ENCODE data around the gene RHBG.
"Not testable (repeated sequence)": the region's sequence is repeated elsewhere in the genome, so short reads cannot be mapped to it uniquely, and the experiment has no call there.

The RHBG gene, protein sequence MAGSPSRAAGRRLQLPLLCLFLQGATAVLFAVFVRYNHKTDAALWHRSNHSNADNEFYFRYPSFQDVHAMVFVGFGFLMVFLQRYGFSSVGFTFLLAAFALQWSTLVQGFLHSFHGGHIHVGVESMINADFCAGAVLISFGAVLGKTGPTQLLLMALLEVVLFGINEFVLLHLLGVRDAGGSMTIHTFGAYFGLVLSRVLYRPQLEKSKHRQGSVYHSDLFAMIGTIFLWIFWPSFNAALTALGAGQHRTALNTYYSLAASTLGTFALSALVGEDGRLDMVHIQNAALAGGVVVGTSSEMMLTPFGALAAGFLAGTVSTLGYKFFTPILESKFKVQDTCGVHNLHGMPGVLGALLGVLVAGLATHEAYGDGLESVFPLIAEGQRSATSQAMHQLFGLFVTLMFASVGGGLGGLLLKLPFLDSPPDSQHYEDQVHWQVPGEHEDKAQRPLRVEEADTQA

DNA sequence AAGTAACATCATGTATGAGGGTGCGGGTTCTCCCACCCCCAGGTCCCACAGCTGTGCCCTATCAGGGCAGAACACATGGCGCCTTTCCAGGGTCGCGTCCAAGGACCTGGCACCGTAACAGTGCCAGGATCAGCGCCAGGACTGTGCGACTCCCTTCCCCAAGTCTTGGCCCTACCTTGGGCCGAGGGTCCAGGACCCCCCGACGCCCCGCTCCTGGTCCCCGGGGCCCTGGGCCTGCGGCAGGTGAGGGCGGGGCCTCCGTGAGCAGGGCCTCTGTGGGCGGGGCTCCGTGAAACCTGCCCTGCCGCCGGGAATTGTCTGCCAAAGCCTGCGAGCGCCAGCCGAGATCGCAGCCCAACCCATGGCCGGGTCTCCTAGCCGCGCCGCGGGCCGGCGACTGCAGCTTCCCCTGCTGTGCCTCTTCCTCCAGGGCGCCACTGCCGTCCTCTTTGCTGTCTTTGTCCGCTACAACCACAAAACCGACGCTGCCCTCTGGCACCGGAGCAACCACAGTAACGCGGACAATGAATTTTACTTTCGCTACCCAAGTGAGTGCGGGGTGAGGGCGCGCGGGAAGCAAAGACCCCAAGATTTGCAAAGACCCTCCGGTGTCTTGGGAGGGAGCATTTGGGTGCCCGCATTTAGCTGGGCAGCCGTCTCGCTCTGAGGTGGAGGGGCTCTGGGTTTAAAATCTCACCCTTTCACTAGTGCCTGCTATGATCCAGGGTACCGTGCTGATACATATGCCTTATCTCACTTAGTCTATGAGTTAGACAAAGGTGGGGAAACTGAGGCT is at the start of gene RHBG:
TSS of gene RHBG (plus strand) at position 323 of the 796 bp plus-strand sequence. CDS start at position 362, 39 bp downstream.
- DNase-seq = no peak

DNA sequence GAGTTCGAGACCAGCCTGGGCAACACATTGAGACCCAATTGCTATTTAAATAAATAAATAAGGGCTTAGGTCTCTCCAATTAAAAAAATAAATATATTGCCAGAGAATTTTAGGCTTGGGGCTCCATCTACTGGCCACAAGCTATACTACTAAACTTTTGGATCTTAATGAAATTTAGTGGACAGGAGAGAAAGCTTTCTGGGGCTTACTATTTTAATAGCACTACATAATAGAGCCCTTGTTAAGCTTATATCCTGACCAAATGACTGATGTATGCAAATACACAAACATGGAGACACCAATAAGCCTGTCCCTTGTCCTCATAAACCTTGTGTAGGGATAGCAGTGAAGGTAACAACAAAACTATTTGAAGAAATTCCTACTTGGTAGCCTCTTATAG is 49.3 kb upstream of the RHBG start:
- DNase-seq = no peak

DNA sequence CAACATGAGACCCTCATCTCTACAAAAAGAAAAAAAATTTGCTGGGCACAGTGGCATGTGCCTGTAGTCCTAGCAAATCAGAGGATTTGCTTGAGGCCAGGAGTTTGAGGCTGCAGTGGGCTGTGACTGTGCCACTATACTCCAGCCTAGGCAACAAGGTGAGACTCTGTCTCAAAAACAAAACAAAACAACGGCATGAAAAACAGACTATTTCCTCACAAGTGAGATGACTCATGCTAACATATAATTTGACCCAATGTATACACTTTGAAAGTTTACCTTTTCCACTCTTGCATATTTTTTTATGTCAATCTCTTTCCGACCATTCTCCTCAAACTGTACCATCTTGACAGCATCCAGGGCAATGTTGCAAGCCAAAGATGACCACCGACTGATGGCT is 48.5 kb upstream of the RHBG start:
- no peak for DNase-seq

DNA sequence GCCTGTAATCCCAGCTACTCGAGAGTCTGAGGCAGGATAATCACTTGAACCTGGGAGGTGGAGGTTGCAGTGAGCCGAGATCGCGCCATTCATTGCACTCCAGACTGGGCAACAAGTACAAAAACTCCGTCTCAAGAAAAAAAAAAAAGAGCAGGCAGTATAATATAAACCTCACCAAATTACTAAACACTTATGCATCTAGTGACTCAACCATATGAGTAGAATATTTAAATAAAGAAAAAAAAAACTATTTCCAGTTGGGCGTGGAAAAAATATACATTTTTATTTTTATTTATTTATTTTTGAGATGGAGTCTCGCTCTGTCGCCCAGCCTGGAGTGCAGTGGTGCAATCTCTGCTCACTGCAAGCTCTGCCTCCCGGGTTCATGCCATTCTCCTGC is 45.8 kb upstream of the RHBG start:
- not testable (repeated sequence) for DNase-seq

DNA sequence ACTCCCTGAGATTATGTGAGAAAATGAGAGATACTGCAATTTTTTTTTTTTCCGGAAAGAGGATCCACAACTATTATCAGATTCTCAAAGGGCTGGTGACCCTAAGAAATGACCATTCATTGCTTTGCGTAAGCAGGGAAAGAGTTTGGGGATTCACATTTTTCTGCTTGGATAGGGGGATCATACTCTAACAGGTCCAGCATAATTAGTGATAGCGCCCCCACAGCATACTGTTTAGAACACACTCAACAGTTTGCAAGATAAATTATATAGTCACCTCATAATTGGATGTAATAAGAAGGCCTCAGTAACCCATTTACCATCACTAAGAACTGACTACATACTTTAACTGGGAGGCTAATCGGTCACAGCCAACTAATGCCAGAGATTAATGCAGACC is 32.8 kb upstream of the RHBG start:
- DNase-seq = no peak

DNA sequence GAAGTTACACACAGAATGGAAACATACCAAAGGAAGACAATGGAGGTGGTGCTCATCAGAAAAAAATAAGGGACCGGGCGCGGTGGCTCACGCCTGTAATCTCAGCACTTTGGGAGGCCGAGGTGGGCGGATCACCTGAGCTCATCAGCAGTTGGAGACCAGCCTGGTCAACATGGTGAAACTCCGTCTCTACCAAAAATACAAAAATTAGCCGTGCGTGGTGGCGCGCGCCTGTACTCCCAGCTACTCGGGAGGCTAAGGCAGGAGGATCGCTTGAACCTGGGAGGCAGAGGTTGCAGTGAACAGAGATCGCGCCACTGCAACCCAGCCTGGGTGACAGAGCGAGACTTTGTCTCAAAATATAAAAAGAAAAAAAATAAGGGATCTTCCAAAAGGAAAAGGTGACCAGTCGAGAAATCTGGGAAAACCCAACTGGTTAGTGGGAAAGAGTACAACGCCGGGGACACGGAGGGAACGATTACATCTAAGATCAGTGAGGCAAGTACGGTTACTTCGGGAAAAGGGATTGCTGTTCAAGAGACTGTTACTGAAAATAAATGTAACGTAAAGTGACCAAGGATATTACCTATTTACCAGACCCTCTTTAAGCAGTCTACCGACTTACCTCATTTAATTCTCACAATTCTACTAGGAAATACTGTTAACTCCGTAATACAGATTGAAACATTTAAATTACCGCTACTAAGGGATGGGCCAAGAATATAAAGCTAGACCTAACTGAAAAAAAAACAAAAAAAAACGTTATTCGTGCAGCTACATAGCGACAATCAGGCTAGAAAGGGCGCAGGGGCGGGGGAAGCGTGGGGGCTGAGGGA is 31.7 kb upstream of the RHBG start:
- DNase-seq = peak in 1 of 2 experiments; percentile 38

DNA sequence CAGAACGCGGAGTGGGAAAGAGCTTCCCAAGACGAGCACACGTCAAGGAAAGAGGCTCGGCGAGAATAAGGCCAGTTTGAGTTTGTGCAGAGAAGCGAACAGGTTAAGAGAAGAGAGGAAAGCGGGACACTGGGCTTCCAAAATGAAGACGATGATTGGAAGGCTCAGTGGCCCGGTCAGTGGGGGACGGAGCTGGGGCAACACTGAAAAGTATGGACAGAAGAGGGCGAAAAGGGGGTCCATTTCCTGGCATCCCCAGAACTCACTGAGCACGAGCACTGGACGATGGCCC is 31.2 kb upstream of the RHBG start:
- DNase-seq = no peak

DNA sequence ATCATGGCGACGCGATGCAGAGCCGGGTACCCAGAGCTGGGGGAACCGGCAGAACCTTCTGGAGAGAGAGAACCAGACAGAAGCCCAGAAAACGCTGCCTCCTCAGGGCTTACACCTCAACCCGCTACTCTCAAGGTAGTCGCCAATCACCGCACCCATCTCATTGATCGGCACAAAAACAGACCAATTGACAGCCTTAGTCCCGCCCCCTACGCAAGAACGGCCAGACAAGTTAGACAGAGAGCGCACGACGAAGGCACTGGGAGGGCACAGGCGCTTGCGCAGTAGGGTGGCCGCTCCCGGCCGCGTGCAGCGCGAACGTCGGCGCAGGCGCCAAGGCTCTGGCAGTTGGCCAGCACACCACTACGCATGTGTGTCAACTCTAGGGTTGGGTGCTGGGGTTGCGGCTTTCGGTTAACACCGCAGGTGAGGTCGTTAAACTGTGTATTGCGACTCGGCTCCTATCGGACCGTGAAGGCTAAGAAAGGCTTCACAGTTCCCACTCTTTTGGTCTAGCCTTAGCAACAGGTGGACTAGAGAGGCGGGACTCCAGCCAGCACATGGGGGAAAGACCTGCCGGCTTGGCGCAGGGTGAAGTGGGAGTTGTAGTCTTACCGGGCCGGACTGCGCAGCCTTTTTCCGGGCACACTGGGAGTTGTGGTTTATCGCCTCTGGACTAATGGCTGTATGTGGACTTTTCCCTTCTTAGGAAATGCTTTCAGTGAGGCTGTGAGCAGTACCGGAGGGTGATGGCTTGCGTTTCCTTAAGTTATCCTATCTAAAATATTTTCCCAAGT is 30.6 kb upstream of the RHBG start, which contains the start of the genes CCT3 and TSACC:
TSS of gene CCT3 (minus strand) at position 113 of the 797 bp plus-strand sequence. CDS start at position 5, 108 bp downstream.
TSS of gene TSACC (plus strand) at position 347 of the 797 bp plus-strand sequence. CDS start 1,232 bp downstream, outside the sequence.
- peak; percentile 99 to 100 for DNase-seq

DNA sequence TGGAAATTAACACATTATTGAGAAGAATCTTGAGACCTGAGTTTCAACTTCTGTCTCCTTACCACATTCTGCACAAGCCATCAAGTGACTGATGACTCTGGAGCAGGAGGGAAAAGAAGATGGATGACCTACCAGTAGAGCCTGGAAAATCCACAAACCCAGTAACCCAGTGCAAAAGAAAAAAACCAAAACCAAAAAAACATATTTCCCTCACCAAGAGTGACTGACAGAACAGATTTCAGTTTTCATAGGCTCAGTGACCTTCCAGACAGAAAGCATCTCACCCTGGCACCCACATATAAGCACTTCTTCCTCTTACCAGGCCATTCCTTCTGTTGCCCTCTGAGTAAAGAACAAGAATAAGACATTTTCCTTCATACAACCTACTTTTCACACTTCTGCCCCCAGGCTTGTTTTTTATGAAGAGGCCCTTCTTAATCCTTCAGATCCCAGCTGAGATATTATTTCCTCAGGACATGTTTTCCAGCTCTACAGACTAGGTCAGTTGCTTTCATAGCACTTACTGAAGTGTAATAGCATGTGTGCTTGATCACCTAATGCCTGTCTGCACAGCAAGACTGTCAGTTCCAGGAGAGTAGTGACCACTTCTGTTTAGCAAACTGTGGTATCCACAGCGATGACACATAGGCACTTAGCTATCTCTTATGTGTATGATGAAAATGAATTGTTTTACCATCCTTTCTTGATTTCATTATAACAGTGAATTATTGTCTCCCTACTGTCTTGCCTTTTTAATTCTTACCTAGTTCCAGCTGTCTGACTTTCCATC is 26.6 kb upstream of the RHBG start:
- DNase-seq = no peak

DNA sequence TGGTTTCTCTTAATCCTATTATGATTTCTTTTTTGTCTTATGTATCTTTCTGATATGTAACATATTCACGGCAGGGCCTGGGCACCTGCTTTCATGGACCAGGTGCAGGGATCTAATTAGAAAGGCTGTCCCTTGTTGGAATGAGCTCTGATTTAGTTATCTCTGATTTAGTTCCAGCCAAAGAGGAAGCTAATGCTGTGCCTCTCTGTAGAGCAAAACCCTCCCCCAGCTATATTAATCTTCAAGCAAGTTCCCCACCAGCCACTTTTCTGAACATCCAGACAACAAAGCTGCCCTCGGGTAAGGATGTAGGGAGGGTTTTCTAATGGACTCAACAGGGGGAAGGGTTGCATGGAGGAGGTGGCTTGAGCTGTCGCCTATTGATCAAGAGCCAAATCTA is 24.6 kb upstream of the RHBG start:
- no peak for DNase-seq

DNA sequence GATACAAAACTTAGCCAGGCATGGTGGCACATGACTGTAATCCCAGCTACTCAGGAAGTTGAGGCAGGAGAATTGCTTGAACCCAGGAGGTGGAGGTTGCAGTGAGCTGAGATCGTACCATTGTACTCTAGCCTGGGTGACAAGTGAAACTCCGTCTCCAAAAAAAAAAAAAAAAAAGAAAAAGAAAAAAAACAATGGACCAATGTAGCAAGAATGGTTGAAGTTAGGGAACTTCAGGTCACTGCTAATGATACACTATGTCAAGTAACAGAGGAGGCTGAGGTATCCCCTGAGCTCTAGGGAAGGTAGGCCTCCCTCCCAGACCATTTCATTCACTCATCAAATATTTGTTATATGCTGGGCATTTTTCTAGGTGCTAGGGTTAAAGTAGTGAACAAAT is 23.0 kb upstream of the RHBG start:
- not testable (repeated sequence) for DNase-seq

DNA sequence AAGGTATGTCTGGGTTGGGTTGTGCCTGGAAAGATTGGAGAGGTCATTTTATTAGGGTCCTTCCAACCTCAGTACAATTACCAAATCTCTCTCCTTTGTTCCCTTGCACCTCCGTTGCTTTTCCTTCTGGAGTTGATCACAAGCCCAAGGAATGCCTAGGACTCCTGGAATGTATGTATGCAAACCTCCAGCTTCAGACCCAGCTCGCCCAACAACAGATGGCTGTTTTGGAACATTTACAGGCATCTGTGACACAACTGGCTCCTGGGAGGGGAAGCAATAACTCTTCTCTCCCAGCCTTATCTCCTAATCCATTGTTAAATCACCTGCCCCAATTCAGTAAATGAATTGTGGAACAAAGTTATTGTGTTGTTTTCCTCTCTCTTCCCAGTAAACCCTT is 22.4 kb upstream of the RHBG start:
- DNase-seq = no peak

DNA sequence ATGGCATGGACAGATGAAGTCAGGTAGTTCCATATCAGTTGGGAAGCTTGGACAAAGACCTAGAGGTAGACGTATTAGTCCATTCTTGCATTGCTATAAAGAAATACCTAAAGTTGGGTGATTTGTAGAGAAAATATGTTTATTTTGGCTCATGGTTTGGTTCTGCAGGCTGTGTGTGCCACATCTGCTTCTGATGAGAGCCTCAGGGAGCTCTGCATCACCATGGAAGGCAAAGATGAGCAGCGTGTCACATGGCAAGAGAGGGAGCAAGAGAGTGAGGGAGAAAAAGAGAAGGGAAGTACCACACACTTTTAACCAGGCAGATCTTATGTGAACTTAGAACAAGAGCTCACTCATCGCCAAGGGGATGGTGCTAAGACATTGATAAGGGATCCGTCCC is 21.7 kb upstream of the RHBG start:
- DNase-seq = no peak

DNA sequence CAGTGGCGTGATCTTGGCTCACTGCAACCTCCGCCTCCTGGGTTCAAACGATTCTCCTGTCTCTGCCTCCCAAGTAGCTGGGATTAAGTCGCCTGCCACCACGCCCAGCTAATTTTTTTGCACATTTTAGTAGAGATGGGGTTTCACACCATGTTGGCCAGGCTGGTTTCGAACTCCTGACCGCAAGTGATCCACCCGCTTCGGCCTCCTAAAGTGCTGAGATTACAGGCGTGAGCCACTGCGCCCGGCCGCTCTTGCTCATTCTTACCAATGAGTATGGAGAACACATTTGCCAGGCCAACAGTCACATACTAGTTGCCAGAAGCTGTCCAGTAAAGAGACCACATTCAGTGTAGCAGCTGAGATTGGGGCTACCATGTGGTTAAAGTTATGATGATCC is 16.5 kb upstream of the RHBG start:
- DNase-seq = not testable (repeated sequence)

DNA sequence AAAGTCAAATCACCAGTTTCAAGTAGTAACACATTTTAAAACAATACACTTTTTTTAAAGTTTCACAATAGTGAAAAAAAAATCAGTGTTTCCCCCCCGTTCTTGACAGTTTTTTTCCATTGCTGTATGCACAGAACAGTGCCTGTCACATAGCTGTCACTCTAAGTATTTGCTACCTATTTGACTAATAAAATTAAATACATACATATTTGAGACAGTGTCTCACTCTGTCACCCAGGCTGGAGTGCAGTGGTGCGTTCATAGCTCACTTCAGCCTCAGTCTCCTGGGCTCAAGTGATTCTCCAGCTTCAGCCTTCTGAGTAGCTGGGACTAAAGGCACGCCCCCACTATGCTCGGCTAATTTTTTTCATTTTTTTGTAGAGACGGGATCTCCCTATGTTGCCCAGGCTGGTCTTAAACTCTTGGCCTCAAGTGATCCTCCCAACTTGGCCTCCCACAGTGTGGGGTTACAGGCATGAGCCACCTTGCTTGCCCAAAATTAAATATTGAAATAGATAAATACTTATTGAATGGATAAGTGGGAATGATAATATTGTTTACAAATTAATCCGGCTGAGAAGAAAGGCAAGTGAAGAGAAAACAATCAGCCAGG is 12.6 kb upstream of the RHBG start:
- DNase-seq = peak in 1 of 2 experiments; percentile 32

DNA sequence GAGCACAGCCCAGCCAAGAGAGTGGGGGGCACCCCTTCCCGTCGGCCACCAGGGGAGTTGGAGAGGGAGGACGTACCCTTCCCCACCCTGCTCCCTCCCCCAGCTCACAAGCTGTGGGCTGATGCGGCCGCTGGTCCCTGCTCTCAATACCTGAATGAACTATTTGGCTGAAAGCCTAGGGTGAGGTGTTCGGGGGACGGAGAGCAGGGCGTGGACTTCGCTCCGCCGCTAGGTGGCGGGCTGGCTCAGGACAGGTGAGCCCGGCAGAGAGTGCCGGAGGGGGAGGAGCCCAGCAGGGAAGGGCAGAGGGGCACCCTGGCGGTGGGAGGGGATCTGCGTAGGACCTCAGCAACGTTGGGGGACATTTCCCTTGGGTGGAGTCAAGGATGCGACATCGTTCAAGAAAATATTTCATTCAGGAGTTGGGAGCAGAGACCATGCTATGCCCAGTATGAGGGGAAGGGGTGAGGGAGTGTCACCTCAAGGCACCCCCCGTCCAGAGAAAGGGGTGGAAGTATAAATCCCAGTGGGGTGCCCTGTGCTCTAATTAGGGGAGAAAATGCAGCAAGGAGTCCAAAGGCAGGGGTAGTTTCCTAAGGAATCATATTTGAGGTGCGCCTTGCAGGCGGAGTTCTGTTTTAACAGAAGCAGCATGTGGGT is 12.0 kb upstream of the RHBG start:
- DNase-seq = peak; percentile 75 to 79

DNA sequence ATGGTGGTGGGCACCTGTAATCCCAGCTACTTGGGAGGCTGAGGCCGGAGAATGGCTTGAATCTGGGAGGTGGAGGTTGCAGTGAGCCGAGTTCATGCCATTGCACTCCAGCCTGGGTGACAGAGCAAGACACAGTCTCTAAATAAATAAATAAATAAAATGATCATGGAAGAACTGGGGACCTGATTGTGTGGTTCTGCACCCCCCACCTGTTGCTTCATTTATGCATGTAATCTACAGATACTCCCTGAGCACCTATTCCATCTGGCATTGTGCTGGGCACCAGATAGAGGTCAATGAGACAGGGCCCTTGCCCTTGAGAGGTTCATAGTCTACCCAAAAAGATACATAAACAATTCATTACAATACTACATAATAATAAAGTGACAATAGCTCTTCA is 11.0 kb upstream of the RHBG start:
- DNase-seq = no peak

DNA sequence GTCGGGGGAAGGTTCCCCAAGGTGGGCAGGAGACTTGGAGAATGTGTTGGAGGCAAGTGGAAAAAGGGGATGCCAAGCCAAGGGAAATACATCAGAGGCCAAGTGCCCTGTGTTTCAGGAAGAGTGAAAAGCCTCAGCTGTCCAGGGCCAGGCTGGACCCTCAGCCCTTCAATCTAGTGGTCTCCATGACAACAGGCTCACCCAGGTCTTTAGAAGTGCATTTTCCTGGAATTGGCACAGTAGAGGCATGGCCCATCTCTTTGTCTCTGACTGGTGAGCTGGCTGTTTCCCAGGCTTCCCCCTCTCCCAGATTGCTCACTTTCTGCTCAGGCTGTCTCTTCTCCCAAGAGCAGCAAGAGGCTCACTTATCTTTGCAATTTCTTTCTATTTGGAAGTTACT is 10.4 kb upstream of the RHBG start:
- no peak for DNase-seq

DNA sequence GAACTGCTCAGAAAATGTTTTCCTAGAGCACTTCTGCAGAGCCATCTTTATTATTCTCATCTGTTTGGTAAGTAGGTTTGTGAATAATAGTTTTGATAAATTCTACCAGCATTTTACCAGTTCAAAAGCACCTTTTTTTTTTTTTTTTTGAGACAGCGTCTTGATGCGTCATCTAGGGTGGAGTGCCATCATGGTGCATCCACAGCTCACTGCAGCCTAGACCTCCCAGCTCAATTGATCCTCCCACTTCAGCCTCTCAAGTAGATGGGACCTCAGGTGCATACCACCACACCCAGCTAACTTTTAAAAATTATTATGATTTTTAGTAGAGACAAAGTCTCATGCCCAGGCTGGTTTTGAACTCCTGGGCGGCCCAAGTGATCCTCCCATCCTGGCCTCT is 9.8 kb upstream of the RHBG start:
- DNase-seq = no peak

DNA sequence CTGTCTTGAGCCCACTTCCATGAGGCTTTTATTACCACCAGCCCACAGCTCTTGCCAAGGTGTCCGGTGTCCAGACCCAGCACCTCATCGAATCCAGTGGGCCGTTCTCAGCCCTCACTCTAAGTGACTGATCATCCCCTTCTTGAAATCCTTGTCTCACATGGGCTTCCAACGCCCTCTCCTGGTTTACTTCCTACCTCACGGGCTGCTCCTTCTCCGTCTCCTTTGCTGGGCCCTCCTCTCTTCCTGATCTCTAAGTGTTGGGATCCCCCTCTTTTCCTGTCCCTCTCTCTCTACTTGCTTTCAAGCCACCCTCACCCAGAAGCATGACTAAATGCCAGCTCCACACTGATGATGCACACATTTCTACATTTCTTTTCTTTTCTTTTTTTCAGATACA is 9.0 kb upstream of the RHBG start:
- DNase-seq = no peak
